NCI-H510A (cell line): ENCODE measurements around the gene SHCBP1.
A peak's percentile ranks its signal among the peaks of the same experiment; 100 is the strongest.

Experiments
- DNase-seq: peaks from one replicate; lab custom pipeline; 2025; lab: John Stamatoyannopoulos, UW

Gene SHCBP1

DNA sequence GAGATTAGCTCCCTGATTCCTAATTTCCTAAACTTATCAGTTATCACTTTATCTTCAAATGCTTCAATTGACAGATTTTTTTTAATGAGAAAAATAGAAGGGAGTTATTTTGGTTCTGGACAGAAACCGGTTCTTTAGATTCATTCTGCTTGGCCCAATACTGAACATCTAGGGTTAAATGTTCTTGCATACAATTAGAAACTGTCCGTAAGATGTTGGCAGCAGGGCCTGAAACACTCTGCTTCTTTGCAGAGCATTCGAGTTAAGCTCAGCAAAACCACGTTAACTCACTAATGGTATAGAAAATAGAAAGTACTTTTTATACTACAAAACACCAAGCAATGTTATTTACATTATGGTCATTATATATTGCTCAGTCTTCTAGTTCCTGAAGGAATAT, 7.2 kb downstream of the SHCBP1 start:
- DNase-seq: no peak

GRCh38 chr16:46613352-46613751, 7.8 kb downstream of the SHCBP1 start:
- DNase-seq: no peak

GRCh38 chr16:46612121-46612520, 9.1 kb downstream of the SHCBP1 start:
- DNase-seq: no peak

- DNase-seq: no peak
Measured at GRCh38 chr16:46607529-46607928, 13.7 kb downstream of the SHCBP1 start.

GRCh38 chr16:46606231-46606630, 14.9 kb downstream of the SHCBP1 start:
- DNase-seq: no peak

GRCh38 chr16:46591257-46591656, 29.9 kb downstream of the SHCBP1 start:
- DNase-seq: no peak

DNA sequence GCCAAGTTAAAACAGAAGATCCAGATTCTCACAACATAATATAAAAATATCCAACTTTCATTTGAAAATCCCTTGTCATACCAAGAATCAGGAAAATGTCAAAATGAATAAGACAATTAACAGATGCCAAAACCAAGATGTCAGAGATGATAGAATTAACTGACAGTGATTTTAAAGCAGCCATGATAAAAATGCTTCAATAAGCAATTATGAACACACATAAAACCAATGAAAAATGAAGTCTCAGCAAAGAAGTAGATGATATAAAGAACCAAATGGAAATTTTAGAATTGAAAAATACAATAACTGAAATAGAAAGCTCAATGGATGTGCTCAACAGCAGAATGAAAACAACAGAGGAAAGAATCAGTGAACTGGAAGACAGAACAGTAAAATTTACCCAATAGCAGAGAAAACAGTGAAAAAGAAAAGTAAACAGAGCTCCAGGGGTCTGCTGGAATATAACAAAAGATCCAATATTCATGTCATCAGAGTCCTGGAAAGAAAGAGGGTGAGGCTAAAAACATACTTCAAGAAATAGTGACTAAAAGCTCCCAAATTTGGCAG, 35.1 kb downstream of the SHCBP1 start:
- no peak for DNase-seq

- no peak for DNase-seq
Measured at GRCh38 chr16:46583036-46583435, 38.1 kb downstream of the SHCBP1 start.

DNA sequence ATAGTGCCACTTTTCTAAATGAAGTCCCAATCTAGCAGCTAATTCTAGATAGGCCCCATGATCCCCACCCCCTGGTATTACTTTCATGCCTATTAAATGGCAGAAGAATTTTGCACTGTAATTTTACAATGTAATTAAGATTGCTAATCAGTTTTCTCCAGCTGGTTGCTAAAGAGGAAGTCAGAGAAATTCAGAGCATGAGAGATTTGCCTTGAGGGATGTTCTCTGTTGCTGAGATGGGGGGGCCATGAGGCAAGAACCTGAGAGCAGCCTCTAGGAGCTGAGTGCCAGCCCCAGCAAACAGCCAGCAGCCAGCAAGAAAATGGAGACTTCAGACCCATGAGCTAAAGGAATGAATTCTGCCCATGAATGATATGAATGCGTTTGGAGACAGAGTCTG, 38.9 kb downstream of the SHCBP1 start:
- DNase-seq: no peak

- no peak for DNase-seq
Measured at GRCh38 chr16:46577988-46578579, 43.1 kb downstream of the SHCBP1 start.

DNA sequence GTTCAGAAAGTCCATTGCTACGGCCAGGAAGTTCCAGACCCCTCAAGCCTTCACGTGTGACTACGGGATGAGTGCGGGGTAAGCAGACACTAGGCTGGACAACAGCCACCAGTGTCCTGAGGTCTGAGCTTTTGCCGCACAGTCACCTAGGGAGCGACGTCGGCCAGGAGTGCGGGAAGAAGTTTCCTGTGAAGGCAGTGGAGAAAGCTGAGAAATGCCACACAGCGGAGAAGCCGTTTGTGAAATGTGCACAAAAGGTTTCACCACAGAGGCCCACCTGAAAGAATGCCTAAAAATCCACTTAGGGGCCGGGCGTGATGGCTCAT, 47.4 kb downstream of the SHCBP1 start:
- no peak for DNase-seq

DNA sequence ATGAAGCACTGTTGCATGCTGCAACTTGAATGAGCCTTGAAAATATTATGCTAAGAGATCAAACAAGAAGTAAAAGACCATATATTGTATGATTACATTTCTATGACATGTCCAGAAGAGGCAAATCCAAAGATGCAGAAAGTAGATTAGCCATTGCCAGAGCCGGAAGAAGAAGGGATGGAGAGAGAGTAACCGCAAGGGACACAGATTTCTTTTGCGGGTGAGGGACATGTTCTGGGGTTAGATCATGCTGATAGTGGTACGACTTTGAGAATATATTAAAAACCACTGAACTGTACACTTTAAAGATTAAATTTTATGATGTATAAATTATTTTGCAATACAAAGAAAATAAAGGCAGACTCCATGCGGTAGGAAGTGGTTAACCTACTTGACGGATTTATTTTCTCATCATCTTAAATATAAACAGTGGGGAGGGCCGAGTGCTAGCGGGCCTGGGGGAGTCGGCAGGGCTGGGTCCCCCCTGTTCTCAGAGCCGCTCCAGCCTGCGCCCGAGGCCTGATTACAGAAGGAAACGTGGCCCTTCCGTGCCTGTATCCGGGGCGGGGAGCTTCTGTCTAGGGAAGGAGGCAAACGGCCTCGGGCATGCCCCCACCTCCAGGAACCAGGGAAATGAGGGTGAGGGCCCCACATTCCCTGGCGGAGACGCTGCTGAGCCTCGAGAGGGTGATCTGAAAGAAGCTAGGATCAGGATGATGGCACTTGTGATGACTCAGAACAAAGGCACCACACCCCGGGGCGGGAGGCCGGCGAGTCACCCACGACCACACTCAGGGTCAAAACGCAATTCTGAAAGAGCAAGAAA, 48.0 kb downstream of the SHCBP1 start:
- no peak for DNase-seq

DNA sequence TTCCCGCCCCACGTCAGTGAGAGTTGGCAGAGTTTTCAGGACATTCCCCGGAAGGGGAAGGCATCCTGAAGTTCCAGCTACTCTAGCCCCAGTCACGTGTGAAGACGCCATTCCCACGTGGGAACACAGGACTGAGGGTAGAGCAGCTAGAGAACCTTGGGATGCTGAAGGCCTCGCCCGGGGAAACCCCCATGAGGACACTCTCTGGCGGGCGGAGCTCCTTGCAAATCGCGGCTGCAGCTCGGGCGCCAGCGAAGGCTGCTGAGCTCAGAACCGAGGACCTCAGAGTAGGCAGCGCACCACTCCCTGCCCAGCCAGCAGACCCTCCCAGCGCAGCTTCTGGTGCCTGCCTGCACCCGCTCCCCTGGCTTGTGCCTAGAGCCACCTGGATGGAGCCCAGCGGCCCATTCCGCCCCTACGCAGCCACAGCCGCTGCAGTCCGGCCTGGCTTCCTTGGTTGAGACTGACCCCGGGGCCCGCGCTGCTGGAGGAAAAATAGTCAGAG, 51.9 kb downstream of the SHCBP1 start:
- DNase-seq: no peak

GRCh38 chr16:46568472-46569230, 52.5 kb downstream of the SHCBP1 start:
- DNase-seq: peak; percentile 11

- DNase-seq: no peak
Measured at GRCh38 chr16:46562979-46563378, 58.2 kb downstream of the SHCBP1 start.

DNA sequence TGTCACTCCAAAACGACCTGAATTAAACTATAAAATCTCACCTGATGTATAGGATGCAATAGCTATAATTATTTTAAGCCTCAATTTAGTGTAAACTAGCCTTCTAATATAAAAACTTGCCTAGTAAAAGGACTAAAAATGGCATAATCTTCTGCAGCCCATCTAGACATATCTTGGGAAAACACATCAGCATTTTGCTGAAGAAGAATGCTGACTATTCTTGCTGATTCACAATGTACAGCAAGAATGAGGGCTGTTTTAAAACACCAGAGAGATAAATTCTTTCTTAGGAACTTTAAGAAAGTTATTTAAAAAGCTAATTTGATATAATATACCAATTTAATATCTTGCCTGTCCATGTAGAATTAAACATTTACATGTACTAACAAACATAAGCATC, 63.2 kb downstream of the SHCBP1 start:
- no peak for DNase-seq

- no peak for DNase-seq
Measured at GRCh38 chr16:46555951-46556350, 65.2 kb downstream of the SHCBP1 start.

DNA sequence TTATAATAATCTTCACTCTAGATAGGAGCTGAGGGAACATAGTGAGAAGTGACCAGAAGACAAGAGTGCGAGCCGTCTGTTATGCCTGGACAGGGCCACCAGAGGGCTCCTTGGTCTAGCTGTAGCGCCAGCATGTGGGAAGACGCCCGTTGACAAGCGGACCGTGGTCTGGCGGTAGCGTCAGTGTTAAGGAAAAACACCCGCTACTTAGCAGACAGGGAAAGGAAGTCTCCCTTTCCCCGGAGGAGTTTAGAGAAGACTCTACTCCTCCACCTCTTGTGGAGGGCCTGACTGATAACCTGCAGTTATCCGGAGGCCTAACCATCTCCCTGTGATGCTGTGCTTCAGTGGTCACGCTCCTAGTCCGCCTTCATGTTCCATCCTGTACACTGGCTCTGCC, 66.7 kb downstream of the SHCBP1 start:
- peak; percentile 8 for DNase-seq

- DNase-seq: no peak
Measured at GRCh38 chr16:46549477-46549876, 71.7 kb downstream of the SHCBP1 start.
